Nucleus accumbens (tissue), 56 donors: ENCODE measurements around the gene FAM13A.

Source experiments
- DNase-seq, 56 donors: peaks; one replicate each; lab custom pipeline; 2025; lab: John Stamatoyannopoulos, UW

FAM13A gene

GRCh38 chr4:88818631-88819470 is 238.1 kb downstream of the FAM13A start:
- DNase-seq, result peak in 33 of 56 donors; percentile 3 to 53 (median 21)

- DNase-seq, result no peak
Measured at GRCh38 chr4:88817740-88818139, 239.2 kb downstream of the FAM13A start.

GRCh38 chr4:88816360-88816759 is 240.6 kb downstream of the FAM13A start:
- no peak for DNase-seq

GRCh38 chr4:88814043-88814617 is 242.9 kb downstream of the FAM13A start:
- DNase-seq, result no peak

- DNase-seq, result no peak
Measured at GRCh38 chr4:88813013-88813412, 244.0 kb downstream of the FAM13A start.

GRCh38 chr4:88812420-88812819 is 244.6 kb downstream of the FAM13A start:
- no peak for DNase-seq

- no peak for DNase-seq
Measured at GRCh38 chr4:88811904-88812303, 245.1 kb downstream of the FAM13A start.

- DNase-seq, result no peak
Measured at GRCh38 chr4:88810325-88810724, 246.7 kb downstream of the FAM13A start.

- DNase-seq, result peak in 1 of 56 donors; percentile 2
Measured at GRCh38 chr4:88809576-88810219, 247.3 kb downstream of the FAM13A start.

- DNase-seq, result no peak
Measured at GRCh38 chr4:88809101-88809500, 247.9 kb downstream of the FAM13A start.

- no peak for DNase-seq
Measured at GRCh38 chr4:88807499-88807898, 249.5 kb downstream of the FAM13A start.

- DNase-seq, result no peak
Measured at GRCh38 chr4:88804234-88804633, 252.8 kb downstream of the FAM13A start.

GRCh38 chr4:88803600-88804096 is 253.3 kb downstream of the FAM13A start:
- no peak for DNase-seq

- no peak for DNase-seq
Measured at GRCh38 chr4:88802585-88803286, 254.2 kb downstream of the FAM13A start.

GRCh38 chr4:88802138-88802537 is 254.8 kb downstream of the FAM13A start:
- DNase-seq, result no peak

GRCh38 chr4:88799900-88800299 is 257.1 kb downstream of the FAM13A start:
- no peak for DNase-seq

- no peak for DNase-seq
Measured at GRCh38 chr4:88797725-88798124, 259.3 kb downstream of the FAM13A start.

- no peak for DNase-seq
Measured at GRCh38 chr4:88796545-88796944, 260.4 kb downstream of the FAM13A start.

GRCh38 chr4:88794952-88795351 is 262.0 kb downstream of the FAM13A start:
- no peak for DNase-seq

GRCh38 chr4:88794087-88794690 is 262.8 kb downstream of the FAM13A start:
- no peak for DNase-seq
